Mesothelial cell of epicardium (in vitro differentiated cells): Measurements from ENCODE around the gene MTM1. TPM values are rescaled to one million over a fixed set of nuclear protein-coding genes. Genes with fewer than 3 reads are reported as not detected.

Experiments
- DNase-seq, 2 experiments: peaks; one replicate each; pipeline ENCODE4 v3.0.0; 2021; ENCODE audit warnings: low spot score in 2 of 2; ENCODE audit not compliant: unreplicated experiment in 2 of 2
- H3K27ac Mint-ChIP-seq: 2 replicates; pipeline ENCODE4 v1.8.0; 2021; ENCODE audit warnings: mixed read lengths
- H3K27me3 Mint-ChIP-seq: 2 replicates; pipeline ENCODE4 v1.8.0; 2021; ENCODE audit warnings: low read depth, mixed read lengths
- H3K36me3 Mint-ChIP-seq: 2 replicates; pipeline ENCODE4 v1.8.0; 2021; ENCODE audit warnings: mixed read lengths
- H3K4me1 Mint-ChIP-seq: 2 replicates; pipeline ENCODE4 v1.8.0; 2021; ENCODE audit warnings: mixed read lengths
- H3K4me3 Mint-ChIP-seq: 2 replicates; pipeline ENCODE4 v1.8.0; 2021; ENCODE audit warnings: mild to moderate bottlenecking, moderate library complexity, mixed read lengths
- H3K9me3 Mint-ChIP-seq: 2 replicates; pipeline ENCODE4 v1.8.0; 2021; ENCODE audit warnings: mixed read lengths
- CTCF ChIP-seq: fragments of 200-600 bp; sonication (generic); IDR thresholded peaks from one replicate; pipeline ENCODE4 v1.5.0; 2021; ENCODE audit warnings: antibody characterized with exemption; ENCODE audit not compliant: unreplicated experiment
- total RNA-seq: library from RNA; stranded (reverse); gene quantifications from 3 replicates; pipeline ENCODE4 v1.2.1, GENCODE V29; 2021

Gene MTM1
- total RNA-seq, 1 donor from 2014 or later = 8.9 TPM

GRCh38 chrX:150712619-150713018 lies 144.2 kb downstream of the MTM1 start:
- H3K27ac Mint-ChIP-seq = no peak overlapping the region
- H3K4me3 Mint-ChIP-seq = no peak overlapping the region
- peaks cover 17% of the 10 kb centered on the region for H3K9me3 Mint-ChIP-seq
- TF ChIP-seq CTCF = no peak
- no peaks in the 10 kb centered on the region for H3K27me3 Mint-ChIP-seq
- no peak for DNase-seq
- H3K36me3 Mint-ChIP-seq = peaks cover 2% of the 10 kb centered on the region
- no peaks in the 10 kb centered on the region for H3K4me1 Mint-ChIP-seq

- Mint-ChIP-seq H3K4me3 (no peak overlapping the region), H3K9me3 (peaks cover 11% of the 10 kb centered on the region), H3K27me3 (no peaks in the 10 kb centered on the region), H3K27ac (no peak overlapping the region), H3K36me3 (peaks cover 2% of the 10 kb centered on the region), H3K4me1 (no peaks in the 10 kb centered on the region)
- no peak for DNase-seq
- no peak for TF ChIP-seq CTCF
Measured at GRCh38 chrX:150715184-150715583, 146.8 kb downstream of the MTM1 start.

GRCh38 chrX:150719621-150720020 lies 151.2 kb downstream of the MTM1 start:
- DNase-seq = no peak
- H3K4me3 Mint-ChIP-seq = no peak overlapping the region
- peaks cover 25% of the 10 kb centered on the region for H3K36me3 Mint-ChIP-seq
- peaks cover 36% of the 10 kb centered on the region for H3K9me3 Mint-ChIP-seq
- H3K27ac Mint-ChIP-seq = no peak overlapping the region
- no peaks in the 10 kb centered on the region for H3K4me1 Mint-ChIP-seq
- no peak for TF ChIP-seq CTCF
- H3K27me3 Mint-ChIP-seq = no peaks in the 10 kb centered on the region

Other genes with a start within 250 kb of the MTM1 start
- 0.93 to 1.4 TPM (median 1.2 TPM) in 3 replicates for gene MAMLD1, start 205.3 kb upstream of the MTM1 start, total RNA-seq
- gene MTMR1, start 124.8 kb downstream of the MTM1 start, total RNA-seq = 33.7 to 38.1 TPM (median 34.4 TPM) in 3 replicates